GM13976 (cell line): ENCODE results near the gene ENDOD1.

Experiments used
- DNase-seq: peaks from one replicate; pipeline ENCODE4 v3.0.0; 2012; ENCODE audit warnings: low spot score
- in situ Hi-C: fragments of 300-500 bp; cut with MboI; formaldehyde crosslinking; loops from one replicate; pipeline ENCODE4 v1.12.0; 2022; ENCODE audit warnings: low sequenced_read_pairs, mixed read lengths, inconsistent platforms; ENCODE audit not compliant: unreplicated experiment
- TF ChIP-seq, protein P1 (sequence below): IDR thresholded peaks from 2 replicates; pipeline ENCODE4 v1.5.1; 2012; ENCODE audit warnings: borderline replicate concordance, mild to moderate bottlenecking; ENCODE audit not compliant: insufficient read depth; ENCODE audit errors: extremely low read depth, missing control alignments, control extremely low read depth

The ENDOD1 gene

GRCh38 chr11:95098826-95099225 is 9.2 kb downstream of the ENDOD1 start:
- TF ChIP-seq, protein P1, sequence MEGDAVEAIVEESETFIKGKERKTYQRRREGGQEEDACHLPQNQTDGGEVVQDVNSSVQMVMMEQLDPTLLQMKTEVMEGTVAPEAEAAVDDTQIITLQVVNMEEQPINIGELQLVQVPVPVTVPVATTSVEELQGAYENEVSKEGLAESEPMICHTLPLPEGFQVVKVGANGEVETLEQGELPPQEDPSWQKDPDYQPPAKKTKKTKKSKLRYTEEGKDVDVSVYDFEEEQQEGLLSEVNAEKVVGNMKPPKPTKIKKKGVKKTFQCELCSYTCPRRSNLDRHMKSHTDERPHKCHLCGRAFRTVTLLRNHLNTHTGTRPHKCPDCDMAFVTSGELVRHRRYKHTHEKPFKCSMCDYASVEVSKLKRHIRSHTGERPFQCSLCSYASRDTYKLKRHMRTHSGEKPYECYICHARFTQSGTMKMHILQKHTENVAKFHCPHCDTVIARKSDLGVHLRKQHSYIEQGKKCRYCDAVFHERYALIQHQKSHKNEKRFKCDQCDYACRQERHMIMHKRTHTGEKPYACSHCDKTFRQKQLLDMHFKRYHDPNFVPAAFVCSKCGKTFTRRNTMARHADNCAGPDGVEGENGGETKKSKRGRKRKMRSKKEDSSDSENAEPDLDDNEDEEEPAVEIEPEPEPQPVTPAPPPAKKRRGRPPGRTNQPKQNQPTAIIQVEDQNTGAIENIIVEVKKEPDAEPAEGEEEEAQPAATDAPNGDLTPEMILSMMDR, result no peak
- in situ Hi-C loops, result no loop called here
- DNase-seq, result no peak

GRCh38 chr11:95100191-95100648 is 10.6 kb downstream of the ENDOD1 start:
- DNase-seq, result no peak
- in situ Hi-C loops, result no loop called here
- TF ChIP-seq, protein P1, result no peak

DNA sequence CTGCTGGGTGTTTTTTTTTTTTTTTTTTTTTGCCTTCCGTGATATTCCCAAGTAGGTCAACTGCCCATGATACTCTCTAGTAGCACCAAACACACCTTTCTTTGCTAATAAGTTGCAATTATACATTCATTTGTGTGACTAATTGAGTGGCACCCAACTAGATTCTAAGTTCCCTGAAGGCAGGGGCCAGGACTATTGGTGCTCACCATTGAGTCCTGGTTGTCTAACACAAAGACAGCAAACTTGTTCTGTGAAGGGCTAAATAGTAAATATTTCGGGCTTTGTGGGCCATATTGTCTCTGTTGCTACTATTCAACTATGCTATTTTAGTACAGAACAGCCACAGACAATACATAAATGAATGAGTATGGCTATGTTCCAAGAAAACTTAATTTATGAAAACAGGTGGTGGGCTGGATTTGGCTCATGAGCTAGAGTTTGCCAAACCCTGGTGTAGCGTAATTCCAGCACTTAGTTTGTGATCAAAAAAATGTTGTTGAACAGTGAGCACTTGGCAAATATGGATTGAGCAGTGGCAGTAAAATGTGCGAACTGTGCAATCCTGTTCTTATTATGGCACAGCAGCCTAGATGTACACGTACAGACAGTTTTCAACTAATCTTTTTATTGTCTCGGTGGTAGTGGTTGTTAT is 11.3 kb downstream of the ENDOD1 start:
- in situ Hi-C loops, result no loop called here
- DNase-seq, result no peak
- TF ChIP-seq, protein P1, result no peak

- in situ Hi-C loops, result no loop called here
- TF ChIP-seq, protein P1, result no peak
- no peak for DNase-seq
Observed at GRCh38 chr11:95101935-95102334, 12.3 kb downstream of the ENDOD1 start.

DNA sequence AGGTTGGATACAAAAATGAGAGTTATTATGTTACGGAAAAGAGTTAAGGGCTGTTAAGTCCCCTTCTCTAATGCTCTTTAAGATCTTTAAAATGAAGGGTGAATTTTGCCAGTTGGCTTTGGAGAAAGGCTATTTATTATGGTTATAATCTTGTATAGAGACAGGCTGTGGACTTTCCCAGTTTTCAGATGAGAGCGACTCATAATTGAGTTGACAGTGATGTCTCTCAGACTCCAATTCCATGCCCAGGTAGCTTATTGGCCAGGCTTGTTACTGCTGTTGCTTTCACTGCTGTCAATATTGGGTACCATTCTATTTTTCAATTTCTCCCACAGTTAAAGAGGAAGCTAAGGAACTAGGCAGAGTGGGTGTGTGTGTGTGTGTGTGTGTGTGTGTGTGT is 13.1 kb downstream of the ENDOD1 start:
- in situ Hi-C loops, result no loop called here
- no peak for DNase-seq
- TF ChIP-seq, protein P1, result no peak

DNA sequence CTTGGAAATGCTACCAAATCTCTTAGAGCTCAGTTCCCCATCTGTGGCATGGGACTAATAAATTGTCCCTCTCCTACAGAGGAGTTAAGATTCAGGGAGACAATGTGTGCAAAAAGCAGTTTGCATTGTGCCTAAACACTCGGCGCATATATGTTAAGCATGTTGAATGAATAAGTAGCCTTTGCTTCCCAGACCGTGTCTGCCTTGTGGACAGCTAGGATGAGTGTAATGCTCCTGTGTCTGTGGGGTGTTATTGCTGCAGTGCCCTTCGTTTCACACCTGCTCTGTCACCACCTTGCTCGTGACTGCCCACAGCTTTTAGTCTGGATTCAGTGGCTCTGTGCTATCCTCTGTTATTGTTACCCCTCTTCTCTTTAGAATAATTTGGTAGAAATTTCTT is 14.1 kb downstream of the ENDOD1 start:
- no peak for DNase-seq
- TF ChIP-seq, protein P1, result no peak
- in situ Hi-C loops, result no loop called here
